ENCODE measurements around the gene PHLDB1. TPM values are rescaled to one million over a fixed set of nuclear protein-coding genes. Genes with fewer than 3 reads are reported as not detected.
A peak's percentile ranks its signal among the peaks of the same experiment; 100 is the strongest.

Gene PHLDB1
- total RNA-seq, 1 donor from 2014 or later, result 45.4 TPM

- peaks cover 8% of the 10 kb centered on the region for H3K4me1 Mint-ChIP-seq (ENCODE audit: unreplicated experiment)
- no peaks in the 10 kb centered on the region for H3K9me3 Mint-ChIP-seq (ENCODE audit: unreplicated experiment)
- H3K4me3 Mint-ChIP-seq (ENCODE audit: unreplicated experiment), result no peak overlapping the region
- H3K36me3 Mint-ChIP-seq (ENCODE audit: low read depth, unreplicated experiment), result peaks cover 13% of the 10 kb centered on the region
- peak; percentile 95 for TF ChIP-seq CTCF (IDR thresholded peaks at IDR 0.05; ENCODE audit: unreplicated experiment)
- no peak overlapping the region for H3K27ac Mint-ChIP-seq (ENCODE audit: unreplicated experiment)
- H3K27me3 Mint-ChIP-seq (ENCODE audit: unreplicated experiment), result peaks cover 10% of the 10 kb centered on the region
- DNase-seq (ENCODE audit: low spot score), result peak; percentile 99
These were observed 52.0 kb downstream of the PHLDB1 start for GRCh38 chr11:118659314-118659952.

- Mint-ChIP-seq H3K27ac (ENCODE audit: unreplicated experiment) (no peak overlapping the region), H3K4me3 (ENCODE audit: unreplicated experiment) (no peak overlapping the region), H3K36me3 (ENCODE audit: low read depth, unreplicated experiment) (peaks cover 13% of the 10 kb centered on the region), H3K9me3 (ENCODE audit: unreplicated experiment) (no peaks in the 10 kb centered on the region), H3K4me1 (ENCODE audit: unreplicated experiment) (peaks cover 8% of the 10 kb centered on the region), H3K27me3 (ENCODE audit: unreplicated experiment) (peaks cover 13% of the 10 kb centered on the region)
- DNase-seq (ENCODE audit: low spot score), result no peak
- TF ChIP-seq CTCF (IDR thresholded peaks at IDR 0.05; ENCODE audit: unreplicated experiment), result no peak
These were observed 52.7 kb downstream of the PHLDB1 start for GRCh38 chr11:118659953-118660680.

GRCh38 chr11:118660681-118661424, 53.4 kb downstream of the PHLDB1 start:
- DNase-seq (ENCODE audit: low spot score), result no peak
- no peak overlapping the region for H3K4me3 Mint-ChIP-seq (ENCODE audit: unreplicated experiment)
- no peaks in the 10 kb centered on the region for H3K9me3 Mint-ChIP-seq (ENCODE audit: unreplicated experiment)
- H3K27me3 Mint-ChIP-seq (ENCODE audit: unreplicated experiment), result peaks cover 13% of the 10 kb centered on the region
- TF ChIP-seq CTCF (IDR thresholded peaks at IDR 0.05; ENCODE audit: unreplicated experiment), result no peak
- no peak overlapping the region for H3K27ac Mint-ChIP-seq (ENCODE audit: unreplicated experiment)
- peaks cover 8% of the 10 kb centered on the region for H3K4me1 Mint-ChIP-seq (ENCODE audit: unreplicated experiment)
- peaks cover 13% of the 10 kb centered on the region for H3K36me3 Mint-ChIP-seq (ENCODE audit: low read depth, unreplicated experiment)

GRCh38 chr11:118661425-118662301, 54.2 kb downstream of the PHLDB1 start:
- no peak for TF ChIP-seq CTCF (IDR thresholded peaks at IDR 0.05; ENCODE audit: unreplicated experiment)
- H3K36me3 Mint-ChIP-seq (ENCODE audit: low read depth, unreplicated experiment), result peaks cover 10% of the 10 kb centered on the region
- H3K9me3 Mint-ChIP-seq (ENCODE audit: unreplicated experiment), result no peaks in the 10 kb centered on the region
- no peak overlapping the region for H3K27ac Mint-ChIP-seq (ENCODE audit: unreplicated experiment)
- no peak for DNase-seq (ENCODE audit: low spot score)
- H3K4me1 Mint-ChIP-seq (ENCODE audit: unreplicated experiment), result peaks cover 8% of the 10 kb centered on the region
- H3K4me3 Mint-ChIP-seq (ENCODE audit: unreplicated experiment), result no peak overlapping the region
- H3K27me3 Mint-ChIP-seq (ENCODE audit: unreplicated experiment), result peaks cover 13% of the 10 kb centered on the region
